HEK293T (cell line): ENCODE data around the gene QSOX1.
"Not testable (repeated sequence)": the region's sequence is repeated elsewhere in the genome, so short reads cannot be mapped to it uniquely, and the experiment has no call there.

Experiments used
- CTCF ChIA-PET: fragments of 350-600 bp; formaldehyde crosslinking; extraction: SDS; loops from one replicate; lab custom pipeline; 2021; ENCODE audit warnings: antibody characterized with exemption, inconsistent platforms; lab: Yijun Ruan, JAX
- POLR2A ChIA-PET: fragments of 350-600 bp; formaldehyde crosslinking; extraction: SDS; loops from one replicate; lab custom pipeline; 2020; ENCODE audit warnings: antibody characterized with exemption, inconsistent platforms; lab: Yijun Ruan, JAX
- DNase-seq: peaks from one replicate; pipeline ENCODE4 v3.0.0; 2012; ENCODE audit warnings: mixed read lengths; ENCODE audit errors: extremely low spot score
- ARNT ChIP-seq: fragments of 450-650 bp; IDR thresholded peaks from 2 replicates; pipeline ENCODE4 v1.6.1; 2017; ENCODE audit warnings: mild to moderate bottlenecking
- BHLHE40 ChIP-seq: fragments of 450-650 bp; IDR thresholded peaks from 2 replicates; pipeline ENCODE4 v1.6.1; 2016; ENCODE audit warnings: mild to moderate bottlenecking, moderate library complexity, borderline replicate concordance
- CTBP1 ChIP-seq: fragments of 450-650 bp; IDR thresholded peaks from 2 replicates; pipeline ENCODE4 v1.6.1; 2016; ENCODE audit warnings: borderline replicate concordance
- ELF4 ChIP-seq: fragments of 450-650 bp; IDR thresholded peaks from 2 replicates; pipeline ENCODE4 v1.6.1; 2017; ENCODE audit warnings: antibody characterized with exemption
- FOXA1 ChIP-seq: fragments of 450-650 bp; IDR thresholded peaks from 2 replicates; pipeline ENCODE4 v1.6.1; 2016; ENCODE audit warnings: mild to moderate bottlenecking
- FOXK2 ChIP-seq: fragments of 450-650 bp; IDR thresholded peaks from 2 replicates; pipeline ENCODE4 v1.6.1; 2016; ENCODE audit warnings: mild to moderate bottlenecking
- FOXM1 ChIP-seq: fragments of 450-650 bp; IDR thresholded peaks from 2 replicates; pipeline ENCODE4 v1.6.1; 2017; ENCODE audit warnings: mild to moderate bottlenecking, borderline replicate concordance
- HDGF ChIP-seq: fragments of 450-650 bp; IDR thresholded peaks from 2 replicates; pipeline ENCODE4 v1.6.1; 2017; ENCODE audit warnings: antibody characterized with exemption, borderline replicate concordance
- L3MBTL2 ChIP-seq: fragments of 450-650 bp; conservative IDR thresholded peaks from 2 replicates; pipeline ENCODE4 v1.6.1; 2016; ENCODE audit warnings: mild to moderate bottlenecking
- LEF1 ChIP-seq: fragments of 450-650 bp; IDR thresholded peaks from 2 replicates; pipeline ENCODE4 v1.6.1; 2017; ENCODE audit warnings: mild to moderate bottlenecking, borderline replicate concordance
- NFRKB ChIP-seq: fragments of 450-650 bp; IDR thresholded peaks from 2 replicates; pipeline ENCODE4 v1.6.1; 2016; ENCODE audit warnings: mild to moderate bottlenecking, moderate library complexity
- PKNOX1 ChIP-seq: fragments of 450-650 bp; IDR thresholded peaks from 2 replicates; pipeline ENCODE4 v1.6.1; 2016
- SP1 ChIP-seq: fragments of 450-650 bp; IDR thresholded peaks from 2 replicates; pipeline ENCODE4 v1.6.1; 2017
- SUZ12 ChIP-seq: fragments of 450-650 bp; IDR thresholded peaks from 2 replicates; pipeline ENCODE4 v1.6.1; 2016; ENCODE audit warnings: mild to moderate bottlenecking
- TARDBP ChIP-seq: fragments of 450-650 bp; IDR thresholded peaks from 2 replicates; pipeline ENCODE4 v1.6.1; 2016
- ZNF384 ChIP-seq: fragments of 450-650 bp; IDR thresholded peaks from 2 replicates; pipeline ENCODE4 v1.6.1; 2016

Gene QSOX1

GRCh38 chr1:180133193-180133592, 21.5 kb upstream of the QSOX1 start:
- POLR2A ChIA-PET: no interaction called here
- CTCF ChIA-PET: no interaction called here
- no peak for TF ChIP-seq TARDBP
- no peak for TF ChIP-seq FOXM1
- no peak for TF ChIP-seq ARNT
- TF ChIP-seq LEF1: no peak
- no peak for TF ChIP-seq ZNF384
- TF ChIP-seq CTBP1: no peak
- no peak for TF ChIP-seq NFRKB
- TF ChIP-seq PKNOX1: no peak
- TF ChIP-seq SP1: no peak
- TF ChIP-seq FOXK2: no peak
- TF ChIP-seq ELF4: no peak
- TF ChIP-seq BHLHE40: no peak
- TF ChIP-seq SUZ12: no peak
- TF ChIP-seq FOXA1: no peak
- no peak for TF ChIP-seq HDGF
- TF ChIP-seq L3MBTL2: no peak
- no peak for DNase-seq

GRCh38 chr1:180133688-180134087, 21.0 kb upstream of the QSOX1 start:
- DNase-seq, POLR2A ChIA-PET, CTCF ChIA-PET: not testable (repeated sequence)

GRCh38 chr1:180135535-180135934, 19.1 kb upstream of the QSOX1 start:
- DNase-seq: no peak
- ChIA-PET CTCF (interaction anchor here (0.7 kb wide), 1 partner anchor 29 kb away, joined by 5 read pairs; no protein-coding TSS in a partner anchor), POLR2A (no interaction called here)
- TF ChIP-seq ZNF384 (no peak), LEF1 (no peak), SP1 (no peak), TARDBP (no peak), BHLHE40 (no peak), SUZ12 (no peak), L3MBTL2 (no peak), ELF4 (no peak)

GRCh38 chr1:180136331-180136967, 18.2 kb upstream of the QSOX1 start:
- ChIA-PET CTCF (no interaction called here), POLR2A (no interaction called here)
- TF ChIP-seq ELF4: no peak
- DNase-seq: no peak

GRCh38 chr1:180136968-180137356, 17.7 kb upstream of the QSOX1 start:
- POLR2A ChIA-PET: no interaction called here
- no peak for DNase-seq
- CTCF ChIA-PET: no interaction called here
- TF ChIP-seq FOXK2: no peak
- no peak for TF ChIP-seq CTBP1
- no peak for TF ChIP-seq L3MBTL2
- TF ChIP-seq FOXM1: no peak
- no peak for TF ChIP-seq BHLHE40
- TF ChIP-seq TARDBP: no peak
- TF ChIP-seq FOXA1: no peak
- no peak for TF ChIP-seq HDGF
- no peak for TF ChIP-seq PKNOX1
- TF ChIP-seq ZNF384: no peak
- no peak for TF ChIP-seq ARNT
- no peak for TF ChIP-seq ELF4
- TF ChIP-seq NFRKB: no peak
- no peak for TF ChIP-seq SP1
- TF ChIP-seq LEF1: no peak

GRCh38 chr1:180137776-180138175, 16.9 kb upstream of the QSOX1 start:
- ChIA-PET CTCF (no interaction called here), POLR2A (no interaction called here)
- DNase-seq: no peak
- TF ChIP-seq LEF1 (no peak), BHLHE40 (no peak), SUZ12 (no peak), CTBP1 (no peak), FOXM1 (no peak), NFRKB (no peak), L3MBTL2 (no peak), ARNT (no peak), TARDBP (no peak), ZNF384 (no peak)

GRCh38 chr1:180141381-180141934, 13.2 kb upstream of the QSOX1 start:
- TF ChIP-seq FOXM1 (no peak), FOXA1 (no peak), NFRKB (no peak), TARDBP (no peak), PKNOX1 (no peak), LEF1 (no peak), HDGF (no peak), BHLHE40 (no peak), L3MBTL2 (no peak)
- ChIA-PET CTCF (no interaction called here), POLR2A (no interaction called here)
- no peak for DNase-seq
